NCI-H460 (cell line): ENCODE measurements around the gene THADA. TPM values are rescaled to one million over a fixed set of nuclear protein-coding genes. Genes with fewer than 3 reads are reported as not detected.

Experiments
- DNase-seq: peaks from one replicate; pipeline ENCODE4 v3.0.0-alpha.2; 2016; ENCODE audit warnings: low read depth; ENCODE audit errors: extremely low read depth
- total RNA-seq: library from RNA; depleted of rRNA; stranded (reverse); fragments of >200 nt; shearing (Covaris generic); gene quantifications from 2 replicates; pipeline ENCODE4 v1.2.3, GENCODE V29; 2014

Gene THADA
- total RNA-seq, 1 experiment from 2014 or later: 27.9 TPM

DNA sequence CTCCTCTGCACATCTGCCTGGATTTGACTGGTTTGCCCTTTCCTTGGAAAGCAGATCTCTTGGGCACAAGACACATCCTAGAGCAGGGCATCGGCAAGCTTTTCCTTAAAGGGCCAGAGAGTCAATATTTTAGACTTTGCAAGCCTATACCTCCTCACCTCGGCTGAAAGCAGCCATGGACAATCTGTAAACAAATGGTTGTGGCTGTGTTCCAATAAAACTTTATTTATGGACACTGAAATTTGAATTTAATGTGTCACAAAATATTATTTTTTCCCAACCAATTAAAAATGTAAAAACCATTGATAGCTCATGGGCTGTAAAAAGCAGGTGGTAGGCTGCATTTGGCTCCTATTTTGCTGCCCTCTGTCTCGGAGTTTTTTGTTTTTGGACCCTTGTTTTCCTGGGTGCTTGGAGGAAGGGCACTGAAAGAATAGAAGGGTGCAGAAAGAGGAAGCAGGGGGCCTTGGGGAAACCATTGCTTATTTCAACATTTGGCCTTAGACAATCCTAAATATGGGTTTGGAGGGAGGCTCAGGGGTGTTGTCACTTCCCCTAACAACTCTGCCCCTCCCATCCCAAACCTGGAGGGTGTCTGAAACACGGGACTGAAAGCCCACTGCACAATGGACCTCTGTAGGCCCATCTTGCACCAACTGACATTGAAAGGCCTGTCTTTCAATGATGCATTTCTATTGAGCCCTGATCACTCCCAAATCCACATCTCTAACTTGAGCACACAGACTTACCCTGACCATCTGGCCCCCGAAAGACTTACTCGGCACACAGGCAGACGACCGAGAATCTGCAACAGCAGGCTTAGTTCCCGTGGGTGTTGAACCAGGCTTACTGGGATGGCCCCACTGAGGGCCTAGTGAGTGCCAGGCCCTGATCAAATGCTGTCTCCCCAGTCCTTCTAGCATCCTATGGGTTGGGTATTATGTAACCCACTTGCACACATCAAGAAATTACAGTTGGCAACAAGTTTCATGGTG is 362.3 kb downstream of the THADA start:
- no peak for DNase-seq

DNA sequence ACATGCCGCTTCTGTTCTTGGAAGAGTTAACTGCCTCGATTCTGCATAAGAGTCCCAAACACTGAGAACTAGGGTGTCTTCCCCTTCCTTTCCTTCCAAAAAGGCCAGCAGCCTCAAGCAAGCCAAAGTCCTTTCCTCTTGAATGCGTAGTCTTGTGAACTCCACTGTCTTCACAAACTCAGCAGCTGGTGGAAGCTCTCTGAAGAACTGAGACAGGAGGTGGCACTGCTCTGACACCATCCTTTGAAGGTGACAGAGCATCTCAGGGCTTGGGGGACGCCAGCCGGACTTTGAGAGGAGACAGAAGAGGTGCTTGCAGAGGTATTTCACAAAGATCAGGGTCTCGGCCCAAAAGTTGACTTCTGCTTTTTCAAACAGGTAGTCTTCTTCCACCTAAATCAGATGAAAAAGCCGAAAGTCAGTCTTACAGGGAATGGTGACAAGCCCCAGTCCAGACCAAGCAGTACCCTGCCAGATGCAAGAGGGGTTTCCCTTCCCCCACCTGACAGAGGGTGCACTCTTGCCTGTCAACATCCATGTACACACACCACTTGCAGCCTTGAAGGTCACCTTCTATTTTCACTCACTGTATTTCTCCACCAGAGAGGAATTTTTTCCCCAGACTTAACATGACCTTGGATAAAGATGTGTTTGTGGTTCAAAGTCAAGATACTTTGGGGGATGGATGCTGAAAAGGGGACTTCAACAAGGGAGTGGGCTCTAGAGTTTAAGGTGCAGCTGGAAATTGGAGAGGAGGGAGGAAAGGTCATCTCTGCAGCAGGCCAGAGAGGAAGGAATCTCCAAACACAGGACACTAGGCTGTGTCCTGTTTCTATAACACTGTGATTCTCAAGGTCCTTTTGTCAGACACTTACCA is 364.6 kb downstream of the THADA start:
- DNase-seq: no peak

DNA sequence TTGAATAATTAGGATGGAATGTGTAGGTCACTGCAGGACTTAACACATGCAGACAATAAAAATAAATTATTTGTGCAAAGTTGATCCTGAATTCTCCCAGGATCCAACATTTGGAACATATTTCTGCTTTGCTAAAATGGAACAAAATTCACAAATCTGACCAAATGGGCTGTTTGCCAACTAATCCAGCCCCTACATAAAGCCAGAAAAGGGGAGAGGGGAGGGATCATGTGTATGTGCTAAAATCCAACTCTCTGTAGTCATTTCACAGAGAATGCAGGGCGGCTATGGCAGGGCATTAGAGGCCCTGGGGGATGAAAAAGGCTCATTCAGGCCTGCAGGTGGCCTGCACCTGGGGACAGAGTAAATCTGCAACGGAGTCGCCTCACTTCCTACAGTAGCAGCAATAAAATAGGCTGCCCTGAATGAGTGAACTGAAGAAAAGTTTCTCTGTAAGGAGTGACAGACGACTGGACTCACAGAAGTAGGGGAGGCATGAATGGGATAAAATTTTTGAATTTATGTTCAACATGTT is 365.4 kb downstream of the THADA start:
- DNase-seq: no peak

DNA sequence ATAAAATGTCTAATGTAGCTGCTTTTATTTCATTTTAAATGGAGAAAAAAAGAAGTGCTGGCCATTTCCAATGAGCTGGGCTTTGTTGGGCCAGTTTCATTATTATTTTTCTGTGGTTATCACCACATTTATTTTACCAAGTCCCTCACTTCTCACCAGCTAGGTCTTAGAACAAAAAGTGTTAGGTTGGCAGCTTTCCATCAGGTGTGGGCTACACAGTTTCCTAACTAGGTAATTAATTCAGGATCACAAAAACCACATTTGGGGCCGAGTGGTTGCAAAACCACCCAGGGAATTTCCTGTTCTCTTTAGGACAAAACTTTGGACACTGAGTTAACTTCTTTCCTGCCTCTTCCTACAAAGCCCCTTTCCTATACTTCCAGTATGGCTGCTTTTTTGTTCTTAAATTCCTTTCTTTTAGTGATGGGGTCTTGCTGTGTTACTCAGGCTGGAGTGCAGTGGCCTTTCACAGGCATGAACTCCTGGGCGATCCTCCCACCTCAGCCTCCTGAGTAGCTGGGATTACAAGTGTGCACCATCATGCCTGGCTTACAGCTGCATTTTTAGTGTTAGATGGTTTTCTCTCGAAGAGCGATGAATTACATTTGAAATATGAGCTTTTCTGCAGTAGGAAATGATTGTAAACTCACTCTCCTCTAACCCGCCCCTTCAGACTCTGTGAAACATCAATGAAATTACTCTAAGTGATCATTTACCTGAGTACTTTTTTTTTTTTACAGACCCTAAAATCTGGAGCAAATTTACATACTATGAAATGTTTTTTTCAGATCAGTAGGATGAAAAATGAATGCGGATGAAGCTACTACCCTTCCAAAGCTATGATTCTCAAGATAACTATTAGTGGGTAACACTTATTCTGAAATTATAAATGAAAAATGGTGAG is 366.8 kb downstream of the THADA start:
- DNase-seq: no peak

DNA sequence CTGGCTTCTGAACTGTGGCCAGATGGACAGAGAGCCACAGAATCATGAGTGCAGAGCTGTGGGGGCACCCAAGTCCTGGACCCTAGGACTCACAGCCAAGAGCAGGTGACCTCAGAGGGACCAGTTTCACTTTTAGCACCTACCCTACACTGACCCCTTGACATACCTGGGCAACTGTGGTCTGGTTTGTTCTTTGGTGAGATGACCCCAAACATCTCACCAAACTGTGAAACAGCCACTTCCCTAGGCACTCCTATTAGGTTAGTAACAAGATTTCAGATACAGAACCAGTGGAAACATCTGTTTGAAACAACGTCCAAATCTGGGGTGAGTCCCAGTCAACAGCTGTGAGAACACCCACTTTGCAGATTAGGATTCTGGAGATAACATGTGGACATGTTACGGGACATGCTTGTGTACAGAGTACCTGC is 367.5 kb downstream of the THADA start:
- no peak for DNase-seq

DNA sequence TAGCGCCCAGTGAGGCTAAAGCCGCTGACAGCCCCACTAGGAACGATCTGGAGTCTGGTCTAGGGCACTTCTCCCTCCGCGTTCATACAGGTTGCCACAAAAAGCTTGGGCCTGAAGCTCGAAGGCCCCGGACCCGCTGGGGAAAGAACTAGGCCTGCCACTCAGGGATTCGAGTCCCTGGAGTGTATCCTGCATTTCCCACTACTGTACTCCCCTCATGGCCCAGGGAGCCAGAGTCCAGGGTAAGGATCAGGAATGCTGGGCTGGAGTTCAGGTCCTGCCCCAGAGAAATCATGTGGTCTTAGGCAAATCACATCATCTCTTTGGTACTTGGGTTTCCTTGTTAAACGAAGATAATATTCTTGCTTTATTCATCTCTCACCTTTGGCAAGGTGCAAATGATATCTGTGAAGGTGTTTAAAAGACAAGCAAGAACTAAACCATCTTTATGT is 368.0 kb downstream of the THADA start:
- DNase-seq: no peak

DNA sequence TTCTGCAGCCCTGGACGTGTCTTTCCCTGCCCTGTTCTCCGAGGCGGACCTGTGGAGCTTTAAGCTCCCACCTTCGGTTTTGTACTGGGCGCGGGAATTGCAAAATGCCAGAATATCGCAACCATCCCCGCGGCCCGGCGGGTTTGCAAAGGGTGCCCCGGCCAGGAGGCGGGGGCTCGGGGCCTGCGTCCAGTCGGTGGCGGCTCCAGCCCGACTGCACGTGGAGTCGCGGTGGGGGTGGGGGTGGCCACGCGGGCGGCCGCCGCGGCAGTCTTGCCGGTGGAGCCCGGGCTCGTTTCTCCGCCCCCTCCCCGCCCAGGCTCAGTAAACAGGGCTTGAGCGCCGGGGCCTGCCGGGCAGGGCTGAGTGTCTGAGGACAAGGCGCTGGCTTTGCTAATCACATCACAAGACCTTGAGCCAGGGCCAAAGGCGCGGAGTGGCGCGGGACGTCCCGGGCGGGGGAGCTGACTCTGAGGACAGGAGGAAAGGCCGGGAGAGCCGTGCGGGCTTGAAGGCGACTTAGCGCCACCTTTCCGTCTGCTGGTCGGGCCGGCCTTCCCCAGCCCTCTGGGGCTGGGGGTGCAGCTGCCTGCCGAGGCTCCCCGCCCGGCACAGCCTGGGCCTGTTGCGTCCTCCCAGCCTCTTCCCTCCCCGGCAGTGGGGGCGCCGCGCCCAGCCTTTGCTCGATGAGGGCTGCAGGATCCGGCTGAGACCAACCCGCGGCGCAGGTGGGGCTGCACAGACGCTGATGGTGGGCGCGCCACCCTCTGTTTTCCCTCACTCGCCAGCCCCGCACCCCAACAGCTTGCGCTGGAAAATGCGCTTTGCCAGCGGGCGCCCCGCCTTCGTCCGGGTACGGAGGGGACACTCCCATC is 368.6 kb downstream of the THADA start:
- DNase-seq: peak; percentile 69

DNA sequence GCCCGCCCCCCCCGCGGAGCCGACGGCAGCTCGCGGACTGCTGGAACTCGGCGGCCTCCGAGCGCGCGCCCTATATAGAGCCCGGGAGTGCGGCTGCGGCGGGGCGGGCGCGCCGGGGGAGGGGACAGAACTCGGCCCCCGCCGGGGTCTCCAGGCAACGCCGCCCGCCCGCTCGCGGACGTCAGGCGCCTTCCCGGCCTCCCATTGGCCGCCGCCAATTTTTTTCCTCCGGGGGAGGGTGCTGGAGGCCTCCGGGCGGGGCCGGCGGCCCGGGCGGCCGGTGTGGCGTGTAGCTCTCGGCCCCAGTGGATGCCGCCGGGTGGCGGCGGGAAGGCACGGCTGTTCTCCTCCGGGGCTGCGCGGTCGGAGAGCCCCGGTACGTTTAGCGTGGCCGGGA is 369.3 kb downstream of the THADA start, which contains the start of gene ZFP36L2:
Gene ZFP36L2, minus strand, starts transcription at position 49 of the 397 bp plus-strand sequence. CDS start 291 bp downstream, outside the sequence.
- DNase-seq: peak; percentile 94

DNA sequence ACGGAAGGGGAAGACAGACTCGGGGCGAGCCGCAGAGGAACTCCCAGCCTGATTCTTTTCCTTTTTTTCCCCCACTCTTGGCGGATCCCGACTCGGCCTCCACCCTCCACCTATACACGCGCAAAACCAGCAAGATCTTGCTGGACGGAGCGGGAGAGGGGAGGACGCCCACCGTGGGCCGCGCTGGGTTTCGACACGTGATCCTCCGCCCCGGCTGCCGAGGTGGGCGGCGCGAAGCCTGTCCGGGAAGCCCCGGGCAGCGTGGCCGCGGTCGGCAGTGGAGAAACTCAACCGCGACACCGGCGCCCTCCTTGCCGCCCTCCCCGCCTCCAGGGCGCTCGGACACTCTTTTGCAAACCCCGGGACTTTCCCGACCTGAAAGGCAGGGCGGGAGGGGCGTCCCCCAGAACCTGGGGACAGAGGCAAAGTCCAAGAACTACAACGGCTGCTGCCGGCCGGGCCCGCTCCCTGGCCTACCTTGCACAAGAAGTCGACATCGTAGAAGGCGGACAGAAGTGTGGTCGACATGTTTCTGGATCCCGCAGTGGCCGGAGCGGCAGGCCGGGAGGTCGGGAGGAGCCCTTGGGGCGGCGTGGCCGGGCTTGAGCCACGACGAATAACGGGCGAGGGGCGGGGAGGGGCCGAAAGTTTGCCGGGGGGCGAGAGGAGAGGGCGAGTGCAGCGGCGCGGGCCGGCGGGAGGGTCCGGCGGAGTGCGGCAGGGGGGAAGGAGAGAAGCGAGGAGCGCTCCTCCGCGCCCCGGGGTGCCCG is 369.9 kb downstream of the THADA start:
- no peak for DNase-seq

DNA sequence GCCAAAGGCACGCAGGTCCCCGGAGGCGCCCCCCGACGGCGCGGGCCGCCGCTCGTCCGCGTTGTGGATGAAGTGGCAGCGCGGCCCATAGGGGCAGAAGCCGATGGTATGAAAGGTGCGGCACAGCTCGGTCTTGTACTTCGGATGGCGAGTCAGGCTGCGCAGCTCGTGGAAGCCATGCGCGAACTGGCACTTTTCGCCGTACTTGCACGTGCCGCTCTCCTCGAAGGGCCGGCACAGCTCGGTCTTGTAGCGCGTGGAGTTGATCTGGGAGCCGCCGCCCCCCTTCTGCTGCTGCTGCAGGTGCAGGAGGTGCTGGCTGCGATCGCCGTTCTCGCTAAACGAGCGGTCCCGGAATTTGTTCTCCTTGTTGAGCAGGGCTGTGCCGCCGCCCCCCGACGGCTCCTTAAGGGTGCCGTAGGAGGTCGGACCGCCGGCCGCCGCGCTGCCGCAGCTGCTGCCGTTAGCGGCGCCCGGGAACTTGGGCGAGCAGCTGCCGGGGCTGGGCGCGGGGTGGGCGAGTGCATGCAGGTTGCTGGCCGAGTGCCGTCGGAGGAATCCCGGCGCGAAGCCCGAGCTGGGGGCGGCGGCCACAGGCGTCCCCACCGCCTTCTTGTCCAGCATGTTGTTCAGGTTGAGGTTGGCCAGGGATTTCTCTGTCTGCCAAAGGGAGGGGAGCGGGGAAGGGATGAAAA is 370.6 kb downstream of the THADA start:
- DNase-seq: no peak

DNA sequence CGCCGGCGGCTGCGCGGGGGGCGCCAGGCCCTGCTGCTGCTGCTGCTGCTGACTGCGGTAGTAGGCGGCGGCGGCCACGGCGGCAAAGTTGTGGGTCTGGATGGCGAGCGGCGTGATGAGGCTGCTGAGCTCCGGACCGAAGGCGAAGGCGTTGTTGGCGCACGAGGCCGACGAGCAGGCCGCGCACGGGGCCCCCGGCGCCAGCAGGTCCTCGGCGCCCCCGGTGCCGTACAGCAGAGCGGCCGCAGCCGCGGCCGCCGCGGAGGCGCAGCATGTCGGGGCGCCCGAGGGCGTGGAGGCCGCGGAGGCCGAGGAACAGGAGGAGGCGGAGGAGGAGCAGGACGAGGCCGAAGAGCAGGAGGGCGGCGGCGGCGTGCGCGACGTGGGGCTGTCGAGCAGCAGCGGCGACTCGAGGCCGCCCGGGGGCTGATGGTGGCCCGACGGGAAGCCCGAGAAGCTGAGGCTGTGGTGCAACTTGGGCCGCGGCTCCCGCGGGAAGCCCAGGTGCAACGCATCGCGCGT is 371.2 kb downstream of the THADA start:
- no peak for DNase-seq

DNA sequence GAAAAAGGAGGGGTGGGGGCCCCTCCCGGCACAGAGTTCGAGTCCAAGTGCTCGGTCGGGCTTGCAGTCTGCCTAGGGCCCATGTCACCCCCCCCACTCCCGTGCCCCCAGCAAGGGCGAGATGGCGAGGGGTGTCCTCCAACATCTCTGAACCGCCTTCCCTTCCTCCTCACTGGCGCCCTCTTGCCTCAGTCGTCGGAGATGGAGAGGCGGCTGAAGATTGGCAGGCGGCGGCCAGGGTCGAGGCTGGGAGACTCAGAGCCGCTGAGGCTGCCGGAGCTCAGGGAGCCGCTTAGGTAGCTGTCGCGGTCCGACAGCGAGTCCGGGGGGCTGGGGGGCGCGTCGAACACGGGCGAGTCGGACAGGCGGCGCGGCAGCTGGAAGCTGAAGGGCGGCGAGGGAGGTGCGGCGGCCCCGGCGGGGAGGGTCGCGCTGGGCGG is 371.7 kb downstream of the THADA start:
- DNase-seq: peak; percentile 83

DNA sequence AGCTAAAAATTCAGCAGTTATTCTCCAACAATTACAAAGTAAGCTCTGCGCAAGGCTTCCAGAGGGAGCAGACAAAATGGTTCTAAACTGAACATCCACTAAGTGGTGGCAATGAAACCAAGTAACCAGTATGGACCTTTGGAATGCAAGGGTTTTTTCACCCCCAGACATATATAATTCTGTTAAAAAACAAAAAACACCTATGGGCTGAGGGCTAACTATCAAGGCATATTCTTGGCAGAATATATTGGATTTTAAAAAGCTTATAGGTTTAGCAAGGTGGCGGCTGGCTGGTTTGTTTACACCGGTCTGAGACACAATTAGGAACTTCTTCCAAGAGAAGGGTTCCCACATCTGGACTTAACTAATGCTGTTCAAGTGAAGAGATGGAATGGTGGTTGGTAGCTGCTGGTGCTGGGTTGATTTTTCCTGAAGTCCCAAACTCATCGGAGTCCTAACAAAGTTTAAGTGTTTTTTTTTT is 372.3 kb downstream of the THADA start:
- DNase-seq: no peak

DNA sequence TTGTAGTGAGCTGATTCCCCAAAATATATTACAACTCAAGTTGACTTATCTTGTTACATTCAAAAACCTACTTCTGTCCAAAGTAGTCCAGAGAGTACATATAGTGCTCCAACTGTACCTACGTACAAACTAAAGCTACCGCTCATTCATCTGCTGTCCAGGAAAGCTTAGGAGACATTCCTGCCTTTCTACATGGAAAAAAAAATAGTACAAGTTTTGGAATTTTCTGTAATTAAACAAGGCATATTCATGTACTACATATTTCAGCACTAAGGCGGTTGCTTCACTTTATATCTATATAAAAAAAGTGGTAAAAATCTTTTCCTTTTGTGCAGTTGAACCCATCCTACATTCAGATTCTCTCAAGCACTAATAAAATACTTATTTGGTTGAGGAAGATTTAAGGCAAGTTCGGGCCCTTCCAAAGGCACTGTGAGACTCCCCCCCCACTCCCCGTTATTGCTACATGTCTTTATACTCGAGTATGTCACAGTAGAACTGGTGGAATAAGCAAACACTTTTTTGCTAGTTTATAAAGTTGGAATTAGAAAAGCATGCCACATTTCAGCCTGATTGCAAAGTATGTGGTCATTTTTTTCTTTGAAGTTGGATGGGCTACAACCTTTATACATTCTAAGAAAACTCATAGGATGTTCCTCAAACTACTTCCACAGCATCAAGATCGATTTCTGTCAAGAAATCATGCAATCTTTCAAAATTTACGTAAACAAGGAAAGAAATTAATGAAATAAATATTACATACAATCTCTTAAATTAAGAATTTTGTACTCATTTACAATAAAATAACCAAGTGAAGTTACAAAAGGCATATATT is 373.1 kb downstream of the THADA start:
- DNase-seq: no peak

DNA sequence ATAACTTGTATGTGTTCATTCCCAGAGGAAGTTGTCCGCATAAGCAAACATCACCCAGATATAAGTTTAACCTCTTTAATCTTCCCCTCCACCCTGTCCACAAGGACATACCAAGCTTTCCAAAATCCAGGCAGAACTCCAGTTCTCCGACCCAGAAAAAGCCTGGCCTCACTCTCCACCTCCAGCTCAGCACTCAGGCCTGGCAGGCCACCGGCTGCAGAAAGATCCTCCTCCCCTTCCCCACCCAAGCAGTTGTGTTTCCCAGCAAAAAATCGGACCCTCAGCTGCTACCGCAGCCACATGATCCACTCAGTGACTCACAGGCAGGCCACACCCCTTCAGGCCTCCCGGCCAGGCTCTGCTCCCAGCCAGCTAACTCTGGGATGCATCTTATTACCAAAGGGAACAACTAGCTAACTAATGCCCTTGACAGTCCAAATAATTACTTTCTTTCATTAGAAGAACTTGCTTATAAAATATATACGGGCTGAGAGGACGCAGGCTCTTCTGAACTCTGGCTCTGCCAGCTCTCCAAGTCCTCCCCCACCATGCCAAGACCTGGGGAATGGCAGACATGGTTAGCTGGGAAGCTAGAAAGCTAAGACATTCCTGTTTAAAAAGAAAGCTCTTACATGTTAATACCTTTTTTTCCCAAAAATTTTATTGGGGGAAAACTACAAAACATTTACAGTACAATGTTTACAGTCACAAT is 373.9 kb downstream of the THADA start:
- peak; percentile 67 for DNase-seq
